ENCODE measurements around the gene ATR. TPM values are rescaled to one million over a fixed set of nuclear protein-coding genes. Genes with fewer than 3 reads are reported as not detected.
"Not testable (repeated sequence)": the region's sequence is repeated elsewhere in the genome, so short reads cannot be mapped to it uniquely, and the experiment has no call there.

The ATR gene
- total RNA-seq, 4 donors from 2014 or later = 9.5 to 16.6 (median 13.3) TPM

DNA sequence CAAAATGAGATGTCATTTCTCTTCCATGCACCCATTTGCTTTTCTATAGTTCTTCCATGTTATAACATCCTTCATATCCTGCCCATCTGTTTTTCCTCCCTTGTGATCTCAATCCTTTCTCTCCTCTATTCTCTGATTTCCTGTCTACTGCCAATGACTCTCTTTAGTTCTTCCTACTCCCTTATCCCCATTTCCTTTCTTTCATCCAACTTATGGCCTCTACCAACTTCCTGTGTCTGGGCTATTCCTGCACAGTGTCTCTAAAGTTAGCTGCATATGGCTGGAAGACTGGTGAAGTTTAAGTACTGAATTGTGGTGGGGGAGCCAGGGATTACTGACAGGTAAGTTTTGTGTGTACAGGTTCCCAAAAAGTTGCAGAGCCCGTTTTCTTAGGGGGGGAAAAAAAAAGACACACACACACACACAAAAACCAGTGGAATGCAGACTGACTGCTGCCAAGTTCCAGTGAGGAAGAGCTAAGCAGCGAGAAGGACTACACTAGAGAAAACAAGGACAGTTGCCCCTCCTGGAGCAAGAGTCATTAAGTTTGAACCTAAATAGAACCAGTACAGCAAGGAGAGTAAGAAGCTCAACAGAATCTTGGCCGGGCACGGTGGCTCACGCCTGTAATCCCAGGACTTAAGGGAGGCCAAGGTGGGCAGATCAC, 159.5 kb downstream of the ATR start:
- no peak for DNase-seq (ENCODE audit: extremely low spot score)
- intact Hi-C loops (cut with DNase I) = loop anchor here (10.0 kb wide), 1 partner anchor 64 kb away; no protein-coding TSS in a partner anchor
- WGBS = 87% methylated on average over 5 of the region's 5 CpGs
- no peaks in the 10 kb centered on the region for H3K4me1 ChIP-seq
- no peak overlapping the region for H3K4me3 ChIP-seq
- TF ChIP-seq, protein P1, sequence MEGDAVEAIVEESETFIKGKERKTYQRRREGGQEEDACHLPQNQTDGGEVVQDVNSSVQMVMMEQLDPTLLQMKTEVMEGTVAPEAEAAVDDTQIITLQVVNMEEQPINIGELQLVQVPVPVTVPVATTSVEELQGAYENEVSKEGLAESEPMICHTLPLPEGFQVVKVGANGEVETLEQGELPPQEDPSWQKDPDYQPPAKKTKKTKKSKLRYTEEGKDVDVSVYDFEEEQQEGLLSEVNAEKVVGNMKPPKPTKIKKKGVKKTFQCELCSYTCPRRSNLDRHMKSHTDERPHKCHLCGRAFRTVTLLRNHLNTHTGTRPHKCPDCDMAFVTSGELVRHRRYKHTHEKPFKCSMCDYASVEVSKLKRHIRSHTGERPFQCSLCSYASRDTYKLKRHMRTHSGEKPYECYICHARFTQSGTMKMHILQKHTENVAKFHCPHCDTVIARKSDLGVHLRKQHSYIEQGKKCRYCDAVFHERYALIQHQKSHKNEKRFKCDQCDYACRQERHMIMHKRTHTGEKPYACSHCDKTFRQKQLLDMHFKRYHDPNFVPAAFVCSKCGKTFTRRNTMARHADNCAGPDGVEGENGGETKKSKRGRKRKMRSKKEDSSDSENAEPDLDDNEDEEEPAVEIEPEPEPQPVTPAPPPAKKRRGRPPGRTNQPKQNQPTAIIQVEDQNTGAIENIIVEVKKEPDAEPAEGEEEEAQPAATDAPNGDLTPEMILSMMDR (IDR thresholded peaks at IDR 0.05) = no peak
- TF ChIP-seq POLR2AphosphoS5 (IDR thresholded peaks at IDR 0.05) = no peak
- no peak for TF ChIP-seq POLR2A (IDR thresholded peaks at IDR 0.05; ENCODE audit: low read depth)
- TF ChIP-seq EP300 (IDR thresholded peaks at IDR 0.05) = no peak
- no peaks in the 10 kb centered on the region for H3K9me3 ChIP-seq
- peaks cover 23 to 100% (median 75%) of the 10 kb centered on the region in 4 donors for H3K36me3 ChIP-seq
- no peaks in the 10 kb centered on the region for H3K27me3 ChIP-seq
- no peak overlapping the region for H3K27ac ChIP-seq (replicated peaks in 1 of 4)

DNA sequence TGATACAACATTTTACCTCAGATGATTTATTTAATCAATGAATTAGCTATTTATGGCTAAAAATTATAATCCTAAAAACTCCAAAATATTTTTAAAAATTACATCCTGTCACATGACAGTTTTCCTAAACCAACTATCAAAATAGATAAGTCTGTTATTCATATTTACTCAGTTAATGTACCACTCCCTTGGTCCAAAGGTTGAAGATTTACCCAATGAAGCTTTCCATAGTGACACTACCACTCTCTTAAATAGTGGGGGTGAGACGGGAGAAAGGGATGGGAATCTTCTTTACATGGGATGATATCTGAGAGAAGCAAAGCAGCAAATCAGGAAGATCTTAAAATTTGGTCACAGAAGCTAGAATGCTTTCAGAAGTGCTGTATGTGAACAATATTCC, 161.2 kb downstream of the ATR start:
- Histone ChIP-seq H3K9me3 (no peaks in the 10 kb centered on the region), H3K4me1 (no peaks in the 10 kb centered on the region), H3K4me3 (no peak overlapping the region), H3K27ac (replicated peaks in 1 of 4) (no peak overlapping the region), H3K36me3 (peaks cover 28 to 99% (median 84%) of the 10 kb centered on the region in 4 donors), H3K27me3 (no peaks in the 10 kb centered on the region)
- TF ChIP-seq POLR2AphosphoS5 (IDR thresholded peaks at IDR 0.05) (no peak), EP300 (IDR thresholded peaks at IDR 0.05) (no peak), POLR2A (IDR thresholded peaks at IDR 0.05; ENCODE audit: low read depth) (no peak)
- TF ChIP-seq, protein P1 (IDR thresholded peaks at IDR 0.05) = no peak
- WGBS = 88% methylated on average over 1 of the region's 1 CpG
- intact Hi-C loops (cut with DNase I) = loop anchor here (10.0 kb wide), 1 partner anchor 63 kb away; no protein-coding TSS in a partner anchor
- no peak for DNase-seq (ENCODE audit: extremely low spot score)

DNA sequence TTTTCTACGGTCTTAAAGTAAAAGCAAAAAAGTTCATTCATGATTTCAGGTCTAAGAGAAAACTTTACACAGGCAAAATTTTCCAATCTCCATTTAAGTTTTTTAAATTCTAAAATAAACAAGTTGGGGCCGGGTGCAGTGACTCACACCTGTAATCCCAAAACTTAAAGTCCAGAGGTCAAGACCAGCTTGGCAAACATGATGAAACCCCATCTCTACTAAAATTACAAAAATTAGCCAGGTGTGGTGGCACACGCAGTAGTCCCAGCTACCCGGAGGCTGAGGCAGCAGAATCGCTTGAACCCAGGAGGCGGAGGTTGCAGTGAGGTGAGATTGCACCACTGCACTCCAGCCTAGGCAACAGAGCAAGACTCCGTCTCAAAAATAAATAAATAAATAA, 178.0 kb downstream of the ATR start:
- H3K27ac ChIP-seq (replicated peaks in 1 of 4); intact Hi-C loops (cut with DNase I); DNase-seq (ENCODE audit: extremely low spot score); H3K27me3 ChIP-seq; H3K9me3 ChIP-seq; H3K4me3 ChIP-seq; H3K4me1 ChIP-seq: not testable (repeated sequence)
- H3K36me3 ChIP-seq = peaks cover 29 to 81% (median 68%) of the 10 kb centered on the region in 4 donors
- WGBS = 92% methylated on average over 7 of the region's 7 CpGs

Small RNA genes within 50 kb of the gene (small RNA-seq; reads per million reads assigned to genes)
- gene RNA5SP143 = 0 reads per million in 3 donors
- gene RNU1-100P = 0 reads per million in 3 donors
- 0 reads per million in 3 donors for gene RNU6-1294P

Other genes with a start within 250 kb of the ATR start
- 10 to 100 TPM; 31.4 to 40.7 (median 34.9) TPM for gene XRN1, start 130.7 kb downstream of the ATR start, total RNA-seq
- 1 to 10 TPM; 1.2 to 2.0 (median 1.5) TPM for gene PLS1, start 17.7 kb upstream of the ATR start, total RNA-seq
- gene TRPC1, start 145.3 kb upstream of the ATR start, total RNA-seq = 10 to 100 TPM; 19.5 to 31.1 (median 23.2) TPM

All from esophagus muscularis mucosa (tissue), 4 donors.